DND-41 (cell line): ENCODE data around the gene AP1M2.

Experiments used
- ATAC-seq: fragments of 200-7000 bp; cut with Tn5 transposase; 3 replicates; pipeline ENCODE4 v1.9.1; 2021; ENCODE audit warnings: low read depth; ENCODE audit not compliant: insufficient read depth
- DNase-seq: peaks from one replicate; pipeline ENCODE4 v3.0.0-alpha.2; 2020
- H2AFZ ChIP-seq: 2 replicates; pipeline ENCODE4 v1.6.0; 2012; ENCODE audit warnings: low read depth, low read length
- H3K27ac ChIP-seq: 2 replicates; pipeline ENCODE4 v1.5.1; 2012; ENCODE audit warnings: low read length, inconsistent platforms
- H3K27me3 ChIP-seq: fragments of 200-600 bp; sonication (generic); 2 replicates; pipeline ENCODE4 v1.6.0; 2012; ENCODE audit warnings: low read length, mild to moderate bottlenecking, inconsistent platforms; ENCODE audit not compliant: insufficient read depth, poor library complexity
- H3K36me3 ChIP-seq: 2 replicates; pipeline ENCODE4 v1.5.1; 2012; ENCODE audit warnings: low read length, inconsistent platforms; ENCODE audit not compliant: insufficient read depth
- H3K4me1 ChIP-seq: 2 replicates; pipeline ENCODE4 v1.5.1; 2012; ENCODE audit warnings: mild to moderate bottlenecking, low read length; ENCODE audit not compliant: insufficient read depth
- H3K4me2 ChIP-seq: 2 replicates; pipeline ENCODE4 v1.6.0; 2012; ENCODE audit warnings: mild to moderate bottlenecking, moderate library complexity, low read length, inconsistent platforms; ENCODE audit not compliant: insufficient read depth
- H3K4me3 ChIP-seq, 2 experiments: fragments of 200-600 bp in 1 of 2; shearing (Covaris generic) in 1 of 2; 2 replicates each; pipeline ENCODE4 v1.5.1; 2012 to 2016; ENCODE audit warnings: inconsistent platforms in 2 of 2, low read length in 2 of 2, mild to moderate bottlenecking in 2 of 2, low read depth in 1 of 2, moderate library complexity in 1 of 2
- H3K79me2 ChIP-seq: 2 replicates; pipeline ENCODE4 v1.6.0; 2012; ENCODE audit warnings: low read length, inconsistent platforms; ENCODE audit not compliant: insufficient read depth
- H3K9ac ChIP-seq: 2 replicates; pipeline ENCODE4 v1.6.0; 2012; ENCODE audit warnings: low read depth, mild to moderate bottlenecking, inconsistent platforms, low read length, moderate library complexity
- H3K9me3 ChIP-seq: 2 replicates; pipeline ENCODE4 v1.5.1; 2012; ENCODE audit warnings: low read length, moderate library complexity, mild to moderate bottlenecking, inconsistent platforms; ENCODE audit not compliant: insufficient read depth, severe bottlenecking
- H4K20me1 ChIP-seq: 2 replicates; pipeline ENCODE4 v1.6.0; 2012; ENCODE audit warnings: low read length; ENCODE audit not compliant: insufficient read depth
- CTCF ChIP-seq: IDR thresholded peaks from 2 replicates; pipeline ENCODE4 v1.5.1; 2012; ENCODE audit warnings: borderline replicate concordance, low read length, moderate library complexity, mild to moderate bottlenecking; ENCODE audit not compliant: poor library complexity, severe bottlenecking; ENCODE audit errors: extremely low read depth
- EZH2 ChIP-seq: IDR thresholded peaks from 3 replicates; pipeline ENCODE4 v1.6.1; 2012; ENCODE audit warnings: borderline replicate concordance, low read depth, mild to moderate bottlenecking, moderate library complexity, low read length, inconsistent platforms; ENCODE audit not compliant: severe bottlenecking

Gene AP1M2

GRCh38 chr19:10615429-10616023, 28.4 kb upstream of the AP1M2 start:
- DNase-seq, result no peak
- Histone ChIP-seq H3K4me2 (no peak overlapping the region), H2AFZ (no peak overlapping the region), H3K9me3 (no peaks in the 10 kb centered on the region), H3K79me2 (peaks cover 66% of the 10 kb centered on the region), H3K27me3 (no peaks in the 10 kb centered on the region), H3K27ac (no peak overlapping the region), H3K4me1 (no peaks in the 10 kb centered on the region), H3K9ac (no peak overlapping the region), H3K4me3 (no peak overlapping the region), H3K36me3 (peaks cover 7% of the 10 kb centered on the region), H4K20me1 (peaks cover 8% of the 10 kb centered on the region)
- TF ChIP-seq CTCF (no peak), EZH2 (no peak)
- no peak for ATAC-seq

GRCh38 chr19:10612499-10613119, 25.5 kb upstream of the AP1M2 start:
- Histone ChIP-seq H3K9ac (no peak overlapping the region), H3K4me1 (no peaks in the 10 kb centered on the region), H3K4me3 (no peak overlapping the region), H3K4me2 (no peak overlapping the region), H3K9me3 (no peaks in the 10 kb centered on the region), H4K20me1 (peaks cover 8% of the 10 kb centered on the region; the same call in 1 of the 2 replicates), H3K27me3 (no peaks in the 10 kb centered on the region), H3K36me3 (0 out of 2 replicates have a peak, but pooled peaks cover 4% of the 10 kb centered on the region), H2AFZ (no peak overlapping the region), H3K79me2 (peaks cover 64% of the 10 kb centered on the region), H3K27ac (no peak overlapping the region)
- TF ChIP-seq EZH2 (no peak), CTCF (no peak)
- ATAC-seq, result no peak
- DNase-seq, result no peak

- no peaks in the 10 kb centered on the region for H3K27me3 ChIP-seq
- no peak overlapping the region for H2AFZ ChIP-seq
- TF ChIP-seq EZH2 (no peak), CTCF (no peak)
- DNase-seq (no peak), ATAC-seq (no peak)
- no peak overlapping the region for H3K4me3 ChIP-seq
- no peaks in the 10 kb centered on the region for H3K4me1 ChIP-seq
- H4K20me1 ChIP-seq, result peaks cover 8% of the 10 kb centered on the region; the same call in 1 of the 2 replicates
- H3K9ac ChIP-seq, result no peak overlapping the region
- H3K36me3 ChIP-seq, result no peaks in the 10 kb centered on the region
- no peaks in the 10 kb centered on the region for H3K9me3 ChIP-seq
- no peak overlapping the region for H3K4me2 ChIP-seq
- H3K79me2 ChIP-seq, result peaks cover 62% of the 10 kb centered on the region
- H3K27ac ChIP-seq, result no peak overlapping the region
Measured at GRCh38 chr19:10611907-10612306, 24.8 kb upstream of the AP1M2 start.
